ENCODE measurements around the gene OPRL1. TPM values are rescaled to one million over a fixed set of nuclear protein-coding genes. Genes with fewer than 3 reads are reported as not detected.
A peak's percentile ranks its signal among the peaks of the same experiment; 100 is the strongest.

Gene OPRL1
- total and polyA plus RNA-seq, 2 donors (not counting 1 experiment from before 2014, with no cell fraction given) = 3.5 to 6.2 TPM

DNA sequence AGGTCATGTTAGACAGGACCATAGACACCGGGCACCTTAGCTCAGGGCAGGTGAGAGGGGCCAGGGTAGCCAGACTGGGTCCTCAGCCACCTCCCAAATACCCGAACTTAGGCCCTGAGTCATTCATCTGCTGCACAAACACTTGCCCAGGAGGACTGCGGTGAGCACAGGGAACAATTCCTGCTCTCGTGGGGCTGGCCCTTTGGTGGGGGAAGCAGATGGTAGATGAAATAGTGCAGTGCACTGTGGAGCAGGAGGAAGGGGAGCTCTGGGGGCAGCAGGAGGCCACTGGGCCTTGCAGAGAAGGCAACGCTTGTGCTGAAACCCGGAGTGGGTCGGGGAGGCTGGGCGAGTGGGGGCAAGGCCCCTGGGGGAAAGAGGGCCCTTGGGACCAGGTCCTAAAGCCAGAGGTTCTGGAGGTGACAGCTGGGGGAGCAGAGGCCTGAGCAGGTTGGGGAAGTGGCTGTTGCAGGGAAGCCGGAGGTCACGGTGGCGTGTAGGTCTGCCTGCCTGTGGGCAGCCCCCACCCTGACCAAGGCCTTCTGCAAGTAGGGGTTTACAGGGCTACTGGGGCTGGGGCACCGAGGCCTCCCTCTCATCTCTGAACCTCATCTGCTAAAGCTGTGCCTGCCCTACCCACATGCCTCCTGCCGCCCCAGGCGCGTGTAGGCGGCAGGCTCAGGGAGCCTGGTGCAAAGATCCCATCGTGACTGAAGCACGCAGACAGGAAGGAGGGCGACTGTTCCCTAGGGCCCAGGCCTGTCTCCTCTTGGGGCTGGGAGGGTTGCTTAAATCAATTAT, 32.2 kb downstream of the OPRL1 start:
- Mint-ChIP-seq H3K4me1 (peaks cover 31% of the 10 kb centered on the region), H3K9me3 (ENCODE audit: insufficient read depth) (no peaks in the 10 kb centered on the region), H3K27me3 (no peaks in the 10 kb centered on the region), H3K27ac (no peak overlapping the region), H3K4me3 (no peak overlapping the region)
- intact Hi-C loops (cut with micrococcal nuclease) = no loop called here
- Histone ChIP-seq H3K9ac (ENCODE audit: low read length) (no peak overlapping the region), H3K4me2 (replicated peaks; ENCODE audit: low read depth, low read length, poor library complexity, severe bottlenecking) (peak overlapping the region; percentile 5), H2AFZ (ENCODE audit: insufficient read depth, low read depth, low read length, poor library complexity, severe bottlenecking) (peak overlapping the region; percentile 33), H3K27ac (ENCODE audit: low read length in 2 of 2) (no peak overlapping the region), H3K9me3 (ENCODE audit: control extremely low read depth in 1 of 3, control insufficient read depth in 2 of 3, insufficient read depth in 1 of 3, low read length in 2 of 3) (no peaks in the 10 kb centered on the region), H3K27me3 (replicated peaks in 1 of 4; ENCODE audit: control extremely low read depth in 1 of 4, control insufficient read depth in 3 of 4, insufficient read depth in 4 of 4, low read length in 3 of 4) (peaks cover 0 to 3% (median 0%) of the 10 kb centered on the region in 4 experiments), H3K79me2 (ENCODE audit: control insufficient read depth, insufficient read depth, low read length) (no peaks in the 10 kb centered on the region), H3K4me3 (ENCODE audit: control extremely low read depth in 1 of 5, extremely low read depth in 1 of 5, insufficient read depth in 1 of 5, low read depth in 2 of 5, low read length in 4 of 5) (no peak overlapping the region), H3K4me1 (ENCODE audit: control insufficient read depth in 2 of 2, insufficient read depth in 2 of 2, low read length in 2 of 2) (peaks cover 19 to 38% of the 10 kb centered on the region in 2 donors), H3K36me3 (replicated peaks in 1 of 2; ENCODE audit: control extremely low read depth in 1 of 2, control insufficient read depth in 1 of 2, extremely low read depth in 1 of 2, insufficient read depth in 2 of 2, low read length in 1 of 2) (no peaks in the 10 kb centered on the region), H4K20me1 (ENCODE audit: control insufficient read depth, insufficient read depth, low read length, poor library complexity, severe bottlenecking) (no peaks in the 10 kb centered on the region)
- TF ChIP-seq EZH2 (IDR thresholded peaks at IDR 0.05; ENCODE audit: borderline replicate concordance, insufficient read depth, low read depth, low read length, poor library complexity, severe bottlenecking) = no peak
- TF ChIP-seq, protein P1, sequence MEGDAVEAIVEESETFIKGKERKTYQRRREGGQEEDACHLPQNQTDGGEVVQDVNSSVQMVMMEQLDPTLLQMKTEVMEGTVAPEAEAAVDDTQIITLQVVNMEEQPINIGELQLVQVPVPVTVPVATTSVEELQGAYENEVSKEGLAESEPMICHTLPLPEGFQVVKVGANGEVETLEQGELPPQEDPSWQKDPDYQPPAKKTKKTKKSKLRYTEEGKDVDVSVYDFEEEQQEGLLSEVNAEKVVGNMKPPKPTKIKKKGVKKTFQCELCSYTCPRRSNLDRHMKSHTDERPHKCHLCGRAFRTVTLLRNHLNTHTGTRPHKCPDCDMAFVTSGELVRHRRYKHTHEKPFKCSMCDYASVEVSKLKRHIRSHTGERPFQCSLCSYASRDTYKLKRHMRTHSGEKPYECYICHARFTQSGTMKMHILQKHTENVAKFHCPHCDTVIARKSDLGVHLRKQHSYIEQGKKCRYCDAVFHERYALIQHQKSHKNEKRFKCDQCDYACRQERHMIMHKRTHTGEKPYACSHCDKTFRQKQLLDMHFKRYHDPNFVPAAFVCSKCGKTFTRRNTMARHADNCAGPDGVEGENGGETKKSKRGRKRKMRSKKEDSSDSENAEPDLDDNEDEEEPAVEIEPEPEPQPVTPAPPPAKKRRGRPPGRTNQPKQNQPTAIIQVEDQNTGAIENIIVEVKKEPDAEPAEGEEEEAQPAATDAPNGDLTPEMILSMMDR (IDR thresholded peaks at IDR 0.05) = no peak
- DNase-seq (no peak), ATAC-seq (ENCODE audit: low read depth) (no peak)
- CTCF ChIA-PET = interaction anchor here (1.6 kb wide), 1 partner anchor 10 kb away, joined by 4 read pairs; no protein-coding TSS in a partner anchor
- 17% methylated on average over 18 of the region's 19 CpGs for WGBS (ENCODE audit: insufficient coverage)
- POLR2A ChIA-PET = no interaction called here

Data from B cell (primary cell).